Muscle of leg (tissue), 11 donors: ENCODE data around the gene SDK1. TPM values are rescaled to one million over a fixed set of nuclear protein-coding genes. Genes with fewer than 3 reads are reported as not detected.
"Not testable (repeated sequence)": the region's sequence is repeated elsewhere in the genome, so short reads cannot be mapped to it uniquely, and the experiment has no call there.

Source experiments
- DNase-seq: peaks from one replicate; pipeline ENCODE4 v3.0.0; 2013
- H3K27ac ChIP-seq: one replicate; pipeline ENCODE4 v1.5.1; 2013; ENCODE audit warnings: mild to moderate bottlenecking, low read length, control low read depth
- H3K27me3 ChIP-seq: one replicate; pipeline ENCODE4 v1.6.1; 2013; ENCODE audit warnings: low read length; ENCODE audit not compliant: control insufficient read depth, insufficient read depth
- H3K36me3 ChIP-seq: one replicate; pipeline ENCODE4 v1.6.1; 2013; ENCODE audit warnings: low read length; ENCODE audit not compliant: control insufficient read depth, insufficient read depth
- H3K4me1 ChIP-seq: one replicate; pipeline ENCODE4 v1.6.1; 2013; ENCODE audit warnings: low read length; ENCODE audit not compliant: control insufficient read depth, insufficient read depth
- H3K4me3 ChIP-seq: one replicate; pipeline ENCODE4 v1.5.1; 2013; ENCODE audit warnings: low read length, control low read depth
- H3K9me3 ChIP-seq: replicated peaks from 2 replicates; pipeline ENCODE4 v1.6.1; 2013; ENCODE audit warnings: low read depth, low read length; ENCODE audit not compliant: control insufficient read depth
- WGBS: methylation state at CpG from one replicate; pipeline ENCODE4 v1.1.5; 2013; ENCODE audit warnings: missing lambda C conversion rate; ENCODE audit not compliant: insufficient coverage; 5-methylcytosine and 5-hydroxymethylcytosine counted together
- polyA plus RNA-seq, 8 donors: library from polyadenylated mRNA; unstranded; fragments of 120-200 nt; gene quantifications; one replicate each; pipeline versions ENCODE4 v1.2.1 to v1.2.3, GENCODE V29; 2013; ENCODE audit warnings: inconsistent platforms in 1 of 8, low replicate concordance in 1 of 8; ENCODE audit not compliant: insufficient read length in 8 of 8, insufficient read depth in 1 of 8
- total RNA-seq: library from RNA; stranded (reverse); fragments of 120-200 nt; gene quantifications from one replicate; pipeline ENCODE4 v1.2.4, GENCODE V29; 2013

The SDK1 gene
- total and polyA plus RNA-seq, 9 donors = 2.3 to 6.4 (median 3.6) TPM

DNA sequence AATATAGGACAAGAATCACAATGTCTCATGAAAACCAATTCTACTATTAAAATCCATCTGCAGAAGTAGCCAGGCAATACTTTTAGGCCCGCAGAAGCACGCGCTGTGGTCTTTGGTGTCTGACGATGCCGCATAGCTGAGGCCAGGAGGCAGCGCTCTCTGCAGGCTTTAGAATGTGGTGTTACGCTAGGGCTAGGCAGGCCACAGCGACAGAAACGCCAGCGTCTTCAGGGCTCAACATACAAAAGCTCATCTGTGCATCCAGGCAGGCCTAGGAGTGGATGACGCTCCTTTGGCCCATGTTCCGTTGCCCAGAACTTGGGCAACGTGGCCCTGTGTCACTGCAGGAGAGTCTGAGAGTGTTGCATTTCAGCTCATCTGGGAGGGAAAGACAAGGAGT lies 779.9 kb downstream of the SDK1 start:
- 92% methylated on average over 10 of the region's 13 CpGs for WGBS
- Histone ChIP-seq H3K36me3 (no peaks in the 10 kb centered on the region), H3K27ac (no peak overlapping the region), H3K4me1 (peaks cover 3% of the 10 kb centered on the region), H3K27me3 (no peaks in the 10 kb centered on the region), H3K4me3 (no peak overlapping the region), H3K9me3 (no peaks in the 10 kb centered on the region)
- no peak for DNase-seq

DNA sequence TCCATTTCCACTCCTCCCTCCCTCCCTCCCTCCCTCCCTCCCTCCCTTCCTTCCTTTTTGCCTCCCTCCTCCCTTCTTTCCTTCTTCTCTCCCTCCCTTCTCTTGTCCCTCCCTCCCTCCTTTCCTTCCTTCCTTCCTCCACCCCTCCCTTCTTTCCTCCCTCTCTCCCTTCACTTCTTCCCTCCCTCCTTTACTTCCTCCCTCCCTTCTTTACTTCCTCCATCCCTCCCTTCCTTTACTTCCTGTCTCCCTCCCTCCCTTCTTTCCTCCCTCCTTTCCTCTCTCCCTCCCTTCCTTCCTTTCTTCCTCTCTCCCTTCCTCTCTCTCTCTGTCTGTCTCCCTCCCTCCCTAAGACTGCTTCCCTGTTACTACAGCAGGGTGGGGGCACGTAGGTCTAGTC lies 782.5 kb downstream of the SDK1 start:
- no peak for DNase-seq
- Histone ChIP-seq H3K9me3 (no peaks in the 10 kb centered on the region), H3K4me1 (peaks cover 3% of the 10 kb centered on the region), H3K27me3 (no peaks in the 10 kb centered on the region), H3K36me3 (no peaks in the 10 kb centered on the region), H3K4me3 (no peak overlapping the region), H3K27ac (no peak overlapping the region)
- 100% methylated on average over 1 of the region's 1 CpG for WGBS

DNA sequence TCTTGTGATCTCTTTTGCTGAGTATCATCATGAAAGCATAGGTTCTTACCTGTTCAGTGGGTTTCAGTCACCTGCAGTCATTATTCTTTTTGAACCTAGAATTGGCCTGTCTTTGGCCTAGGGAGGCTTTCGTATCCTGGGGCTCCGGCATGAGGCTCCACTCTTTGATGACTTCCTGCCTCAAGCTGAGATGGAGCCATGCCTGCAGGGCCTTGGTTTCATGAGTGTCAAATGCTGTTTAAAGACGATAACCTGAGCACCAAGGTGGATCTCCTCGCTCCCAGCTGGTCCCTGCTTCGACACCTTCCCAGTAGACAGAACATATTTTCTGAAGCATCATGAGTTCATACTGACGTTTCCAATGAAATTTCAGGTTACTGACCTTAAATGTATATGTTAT lies 783.2 kb downstream of the SDK1 start:
- no peak for DNase-seq
- no peak overlapping the region for H3K4me3 ChIP-seq
- no peaks in the 10 kb centered on the region for H3K27me3 ChIP-seq
- WGBS = 97% methylated on average over 3 of the region's 6 CpGs
- H3K36me3 ChIP-seq = no peaks in the 10 kb centered on the region
- H3K4me1 ChIP-seq = peaks cover 3% of the 10 kb centered on the region
- H3K9me3 ChIP-seq = no peaks in the 10 kb centered on the region
- H3K27ac ChIP-seq = no peak overlapping the region

DNA sequence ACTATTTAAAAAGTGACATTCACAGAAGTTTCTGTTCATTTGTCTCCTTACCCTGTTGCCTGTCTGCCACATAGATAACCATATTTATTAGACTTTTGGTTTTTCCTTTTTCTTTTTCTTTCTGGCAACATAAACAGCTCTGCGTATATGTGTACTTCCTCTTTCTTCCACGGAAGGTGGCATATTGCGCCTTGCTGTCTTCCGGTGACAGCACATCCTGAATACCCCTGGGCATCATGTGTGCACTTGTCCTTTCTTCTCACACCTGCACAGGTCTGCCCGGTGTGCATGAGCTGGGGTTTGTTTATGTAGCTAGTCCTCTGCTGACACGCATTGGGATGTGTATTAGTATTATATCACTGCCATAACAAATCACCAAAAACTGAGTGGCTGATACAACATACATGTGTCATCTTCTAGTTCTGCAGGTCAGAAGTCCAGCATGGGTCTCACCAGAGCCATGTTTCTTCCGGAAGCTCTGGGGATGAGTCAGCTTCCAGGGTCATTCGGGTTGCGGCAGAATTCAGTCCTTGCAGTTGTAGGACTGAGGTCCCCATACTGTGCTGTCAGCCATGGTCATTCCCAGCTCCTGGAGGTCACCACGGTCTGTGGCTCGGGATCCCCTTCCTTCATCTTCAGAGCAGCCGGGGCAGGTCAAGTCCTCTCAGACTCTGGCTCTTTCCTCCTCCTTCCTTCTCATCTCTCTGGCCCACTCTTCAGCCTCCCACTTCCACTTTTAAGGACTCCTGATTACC lies 785.1 kb downstream of the SDK1 start:
- Histone ChIP-seq H3K4me3 (no peak overlapping the region), H3K9me3 (peaks cover 8% of the 10 kb centered on the region), H3K27ac (no peak overlapping the region), H3K36me3 (no peaks in the 10 kb centered on the region), H3K27me3 (no peaks in the 10 kb centered on the region), H3K4me1 (no peaks in the 10 kb centered on the region)
- WGBS = 97% methylated on average over 8 of the region's 12 CpGs
- DNase-seq = no peak

DNA sequence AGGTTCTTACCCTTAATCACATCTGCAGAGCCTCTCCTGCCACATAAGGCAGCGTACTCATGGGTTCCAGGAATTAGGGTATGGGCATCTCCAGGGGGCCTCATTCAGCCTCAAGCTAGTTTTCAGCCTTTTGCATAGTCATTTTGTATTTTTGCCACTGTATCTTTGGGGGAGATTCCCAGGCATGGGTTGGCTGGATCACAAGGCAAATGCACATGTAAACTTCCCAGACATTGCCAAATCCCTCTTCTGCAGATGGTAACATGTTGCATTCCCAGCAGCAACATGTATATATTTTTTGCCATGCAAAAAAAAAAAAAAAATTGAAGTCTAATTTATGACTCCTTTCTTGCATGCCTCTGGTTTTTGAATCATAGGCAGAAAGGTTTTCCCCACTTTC lies 785.7 kb downstream of the SDK1 start:
- DNase-seq = no peak
- Histone ChIP-seq H3K27ac (no peak overlapping the region), H3K36me3 (no peaks in the 10 kb centered on the region), H3K4me1 (no peaks in the 10 kb centered on the region), H3K27me3 (no peaks in the 10 kb centered on the region), H3K9me3 (peaks cover 8% of the 10 kb centered on the region), H3K4me3 (no peak overlapping the region)
- no CpG with 5 or more reads among the region's 1 CpG for WGBS

DNA sequence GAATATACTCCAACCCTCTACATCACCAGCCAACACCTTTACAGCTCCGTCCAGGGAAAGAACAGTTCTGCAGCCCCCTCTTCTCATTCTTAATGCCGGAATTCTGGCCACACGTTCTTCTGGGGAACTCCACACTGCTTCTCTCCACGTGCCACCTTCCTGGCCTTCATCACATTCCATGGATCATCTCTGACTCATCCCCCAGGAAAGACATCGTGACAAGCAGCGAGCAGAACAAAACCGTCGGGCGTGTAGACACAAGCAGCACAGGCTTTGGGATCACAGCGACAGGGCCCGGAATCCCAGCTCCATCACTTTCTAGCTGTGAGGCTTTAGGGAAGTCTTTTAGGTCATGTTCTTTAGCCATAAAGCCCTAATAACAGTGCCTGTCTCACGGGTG lies 790.7 kb downstream of the SDK1 start:
- Histone ChIP-seq H3K27me3 (no peaks in the 10 kb centered on the region), H3K9me3 (peaks cover 8% of the 10 kb centered on the region), H3K4me1 (no peaks in the 10 kb centered on the region), H3K36me3 (no peaks in the 10 kb centered on the region), H3K27ac (no peak overlapping the region), H3K4me3 (no peak overlapping the region)
- 86% methylated on average over 8 of the region's 12 CpGs for WGBS
- no peak for DNase-seq

DNA sequence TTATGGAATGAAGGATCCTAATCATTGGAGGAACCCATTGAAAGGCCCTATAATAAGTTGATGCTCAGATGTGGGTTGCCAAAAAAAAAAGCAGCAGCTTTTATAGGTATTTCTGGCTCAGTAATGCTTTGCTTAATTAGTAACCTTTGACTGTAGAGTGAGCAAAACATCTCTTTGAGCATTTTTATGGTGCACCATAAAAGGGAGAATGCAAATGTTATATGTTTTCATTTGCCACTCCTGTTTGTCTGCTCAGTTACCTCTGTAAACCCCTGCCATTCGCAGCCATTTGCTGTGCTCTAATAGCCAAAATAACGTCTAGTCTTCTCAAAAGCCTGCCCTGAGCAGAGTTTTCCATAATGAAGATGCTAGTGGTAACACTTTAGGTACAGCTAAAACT lies 792.0 kb downstream of the SDK1 start:
- no peaks in the 10 kb centered on the region for H3K4me1 ChIP-seq
- no peak for DNase-seq
- no peak overlapping the region for H3K27ac ChIP-seq
- peaks cover 8% of the 10 kb centered on the region for H3K9me3 ChIP-seq
- H3K27me3 ChIP-seq = no peaks in the 10 kb centered on the region
- no CpG with 5 or more reads among the region's 2 CpGs for WGBS
- no peak overlapping the region for H3K4me3 ChIP-seq
- no peaks in the 10 kb centered on the region for H3K36me3 ChIP-seq

DNA sequence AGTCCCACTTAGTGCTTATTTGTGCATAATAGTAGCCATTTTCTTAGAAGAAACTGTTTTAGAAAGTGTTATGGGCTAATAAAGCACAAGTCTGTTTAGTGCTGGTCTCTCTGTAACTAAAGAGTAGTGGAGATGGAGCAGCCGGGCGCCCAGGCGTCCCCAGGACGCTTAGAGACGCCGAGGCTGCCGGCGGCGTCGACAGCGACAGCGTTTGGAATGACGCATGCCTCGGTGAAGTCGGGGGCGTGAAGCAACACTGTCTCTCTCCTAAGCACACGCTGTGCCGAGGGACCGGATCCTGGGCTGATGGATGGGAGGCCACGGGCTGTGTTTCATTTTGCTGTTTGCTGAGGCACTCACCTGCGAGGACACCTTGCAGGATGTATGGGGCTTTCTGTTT lies 792.4 kb downstream of the SDK1 start:
- 66% methylated on average over 19 of the region's 21 CpGs for WGBS
- no peaks in the 10 kb centered on the region for H3K27me3 ChIP-seq
- H3K4me3 ChIP-seq = no peak overlapping the region
- H3K4me1 ChIP-seq = no peaks in the 10 kb centered on the region
- DNase-seq = no peak
- H3K27ac ChIP-seq = no peak overlapping the region
- H3K36me3 ChIP-seq = no peaks in the 10 kb centered on the region
- H3K9me3 ChIP-seq = peaks cover 8% of the 10 kb centered on the region

DNA sequence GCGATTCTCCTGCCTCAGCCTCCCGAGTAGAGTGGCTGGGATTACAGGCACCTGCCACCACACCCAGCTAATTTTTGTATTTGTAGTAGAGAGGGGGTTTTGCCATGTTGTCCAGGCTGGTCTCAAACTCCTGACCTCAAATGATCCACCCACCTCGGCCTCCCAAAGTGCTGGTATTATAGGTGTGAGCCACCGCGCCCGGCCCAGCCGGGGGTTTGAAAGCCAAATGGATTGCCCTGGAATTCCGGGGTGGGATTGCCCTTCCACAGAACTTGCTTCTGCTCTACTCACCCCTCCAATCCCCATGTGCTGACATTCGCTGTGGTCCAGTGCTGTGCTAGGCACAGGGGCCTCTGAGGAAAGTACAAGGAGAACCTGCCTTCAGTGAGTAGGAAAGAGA lies 793.1 kb downstream of the SDK1 start:
- H3K36me3 ChIP-seq, H3K4me1 ChIP-seq, H3K9me3 ChIP-seq, H3K27me3 ChIP-seq, H3K4me3 ChIP-seq, DNase-seq, H3K27ac ChIP-seq: not testable (repeated sequence)
- WGBS = 90% methylated on average over 2 of the region's 9 CpGs

DNA sequence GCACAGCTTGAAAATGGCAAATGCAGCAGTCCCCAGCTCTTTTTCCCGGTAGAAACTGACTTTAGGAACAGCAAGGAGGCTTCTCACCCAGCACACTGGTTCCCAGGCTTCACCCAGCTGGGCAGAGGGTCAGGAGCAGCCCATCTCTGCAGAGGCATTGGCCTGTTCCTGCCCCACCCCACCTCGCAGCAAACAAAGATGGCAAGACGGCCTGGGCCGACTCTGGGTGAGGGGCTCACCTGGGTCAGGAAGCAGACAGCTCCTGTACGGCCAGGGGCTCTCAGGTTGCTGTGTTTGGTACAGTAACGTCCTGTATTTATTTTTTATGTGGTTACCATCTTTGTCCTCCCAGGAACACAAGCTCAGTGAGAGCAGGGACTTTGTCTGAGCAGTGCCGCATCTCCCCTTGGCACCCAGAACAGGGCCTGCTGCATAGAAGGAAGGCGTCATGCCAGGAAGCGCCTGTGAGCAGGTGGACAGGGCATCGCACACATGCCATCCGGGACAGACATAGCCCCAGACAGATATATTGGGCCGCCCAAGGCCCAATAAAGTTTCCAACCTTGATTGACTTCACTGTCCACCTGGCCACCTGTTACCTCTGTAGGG lies 796.1 kb downstream of the SDK1 start:
- Histone ChIP-seq H3K9me3 (no peaks in the 10 kb centered on the region), H3K36me3 (no peaks in the 10 kb centered on the region), H3K27ac (no peak overlapping the region), H3K4me1 (peaks cover 4% of the 10 kb centered on the region), H3K27me3 (peaks cover under 1% of the 10 kb centered on the region), H3K4me3 (no peak overlapping the region)
- no peak for DNase-seq
- 74% methylated on average over 7 of the region's 12 CpGs for WGBS
